ENCODE data around the gene MAST3. TPM values are rescaled to one million over a fixed set of nuclear protein-coding genes. Genes with fewer than 3 reads are reported as not detected.
A peak's percentile ranks its signal among the peaks of the same experiment; 100 is the strongest.

The MAST3 gene
- total and polyA plus RNA-seq, 2 of the 8 experiments (the other 6 are each of a cell fraction or from before 2014, with no cell fraction given), result 3.4 to 9.0 TPM

DNA sequence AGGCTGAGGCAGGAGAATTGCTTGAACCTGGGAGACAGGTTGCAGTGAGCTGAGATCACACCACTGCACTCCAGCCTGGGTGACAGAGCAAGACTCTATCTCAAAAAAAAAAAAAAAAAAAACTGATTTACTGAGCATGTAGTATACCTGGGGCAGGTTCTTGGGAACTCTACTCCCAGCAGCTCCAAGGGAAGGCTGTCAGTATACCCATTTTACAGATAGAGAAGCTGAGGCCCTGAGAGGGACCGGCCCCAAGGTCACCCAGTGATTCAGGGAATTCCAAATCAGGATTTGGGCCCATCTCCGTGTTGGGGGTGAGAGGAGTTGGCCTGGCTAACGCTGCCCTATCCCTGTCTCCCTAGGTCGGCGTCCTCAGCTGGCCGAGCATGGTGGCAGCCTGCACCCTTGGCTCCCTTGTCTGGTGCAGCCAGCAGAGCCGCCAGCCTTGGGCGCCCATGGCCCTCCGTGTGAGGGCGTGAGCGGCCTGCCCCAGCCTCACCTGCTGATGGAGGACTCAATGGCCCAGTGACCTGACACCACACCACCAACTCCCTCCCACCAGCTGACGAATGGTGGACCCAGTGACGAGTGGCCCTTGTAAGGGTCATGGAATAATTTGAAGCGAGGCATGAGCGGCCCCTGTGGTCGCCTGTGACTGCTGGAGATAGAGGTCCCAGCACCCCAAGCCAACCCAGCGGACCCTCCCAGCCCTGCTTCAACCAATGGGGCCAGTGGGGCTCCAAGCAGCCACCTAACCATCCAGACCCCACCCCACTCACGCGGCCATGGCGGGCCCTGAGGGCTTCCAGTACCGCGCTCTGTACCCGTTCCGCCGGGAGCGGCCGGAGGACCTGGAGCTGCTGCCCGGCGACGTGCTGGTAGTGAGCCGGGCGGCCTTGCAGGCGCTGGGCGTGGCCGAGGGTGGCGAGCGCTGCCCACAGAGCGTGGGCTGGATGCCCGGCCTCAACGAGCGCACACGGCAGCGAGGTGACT, 57.8 kb downstream of the MAST3 start:
- FAIRE-seq (no peak), DNase-seq (ENCODE audit: low read depth in 1 of 2, low spot score in 2 of 2) (no peak)
- peaks cover 0 to 10% (median 4%) of the 10 kb centered on the region in 4 experiments; a peak in 2 of 8 replicates for H3K36me3 ChIP-seq (ENCODE audit: control insufficient read depth in 2 of 4, insufficient read depth in 4 of 4, low read length in 3 of 4)
- H3K14ac ChIP-seq (ENCODE audit: insufficient read length), result no peak overlapping the region
- H3K23ac ChIP-seq (ENCODE audit: insufficient read length), result no peak overlapping the region
- POLR2A ChIA-PET (ENCODE audit: partially characterized antibody), result interaction anchor here (0.6 to 1.5 kb wide), 7 partner anchors 11 to 126 kb away, joined by 3 read pairs; partner anchors contain the start of gene JUND
- no peaks in the 10 kb centered on the region; a peak in 1 of 4 replicates for H3K79me2 ChIP-seq (ENCODE audit: control insufficient read depth in 1 of 2, insufficient read depth in 2 of 2, low read length in 2 of 2)
- no peak overlapping the region for H2BK12ac ChIP-seq (ENCODE audit: low read depth, low read length)
- H3K27me3 ChIP-seq (replicated peaks in 1 of 4; ENCODE audit: control insufficient read depth in 3 of 4, extremely low read depth in 1 of 4, insufficient read depth in 3 of 4, low read length in 3 of 4), result no peaks in the 10 kb centered on the region
- CTCF ChIA-PET (ENCODE audit: partially characterized antibody), result interaction anchor here (0.6 to 1.3 kb wide), 9 partner anchors 13 to 881 kb away, joined by 3 to 5 read pairs (median 3); no protein-coding TSS in a partner anchor
- peaks cover 13% of the 10 kb centered on the region for H3K23me2 ChIP-seq (ENCODE audit: low read depth, low read length)
- H4K8ac ChIP-seq (ENCODE audit: extremely low read depth, insufficient read depth, low read length), result no peak overlapping the region
- no peak overlapping the region for H2BK5ac ChIP-seq (ENCODE audit: low read depth, low read length)
- peaks cover 4% of the 10 kb centered on the region; the same call in 1 of the 2 replicates for H3K79me1 ChIP-seq (ENCODE audit: low read depth, low read length)
- H3K4ac ChIP-seq (replicated peaks; ENCODE audit: insufficient read length, low read depth, low read length), result no peak overlapping the region
- H2BK20ac ChIP-seq (ENCODE audit: low read length), result no peak overlapping the region
- H3K9ac ChIP-seq (replicated peaks in 1 of 4; ENCODE audit: extremely low read depth in 1 of 4, low read depth in 3 of 4, low read length in 3 of 4), result 0 out of 7 replicates have a peak overlapping the region, but pooled peaks of 1 of the 4 experiments have one; percentile 15
- no peak overlapping the region for H3K56ac ChIP-seq (replicated peaks; ENCODE audit: insufficient read length, low read depth, low read length)
- no peak overlapping the region for H2BK120ac ChIP-seq (replicated peaks; ENCODE audit: low read depth, low read length)
- H3K4me3 ChIP-seq (ENCODE audit: extremely low read depth in 1 of 4, insufficient read depth in 2 of 4, low read depth in 3 of 4, low read length in 4 of 4), result no peak overlapping the region
- no peaks in the 10 kb centered on the region for H3K9me3 ChIP-seq (ENCODE audit: insufficient read depth in 2 of 2, low read depth in 1 of 2, low read length in 1 of 2)
- no peak overlapping the region for H4K91ac ChIP-seq (replicated peaks; ENCODE audit: insufficient read length, low read length)
- no peak overlapping the region for H3K18ac ChIP-seq (ENCODE audit: extremely low read depth, low read length)
- H2AFZ ChIP-seq (ENCODE audit: low read length), result no peak overlapping the region
- H4K20me1 ChIP-seq (replicated peaks in 1 of 2; ENCODE audit: control insufficient read depth in 1 of 2, insufficient read depth in 2 of 2, low read length in 2 of 2), result peaks cover 7 to 17% of the 10 kb centered on the region in 2 experiments
- H4K5ac ChIP-seq (ENCODE audit: insufficient read length, low read depth, low read length), result no peak overlapping the region
- no peak overlapping the region for H2BK15ac ChIP-seq (ENCODE audit: low read length)
- no peak overlapping the region for H3K27ac ChIP-seq (ENCODE audit: low read depth, low read length)
- no peak overlapping the region for H2AK5ac ChIP-seq (ENCODE audit: low read depth, low read length)
- H3K4me1 ChIP-seq (replicated peaks in 1 of 4; ENCODE audit: control insufficient read depth in 3 of 4, insufficient read depth in 4 of 4, low read length in 3 of 4), result peaks cover 0 to 9% (median 4%) of the 10 kb centered on the region in 4 experiments; a peak in 4 of 7 replicates
- 98% methylated on average over 41 of the region's 43 CpGs; no CpG with 5 or more reads in 1 of the 2 experiments for WGBS, 2 experiments (ENCODE audit: extremely low coverage in 1 of 2, insufficient coverage in 1 of 2, insufficient read length in 1 of 2, insufficient replicate concordance in 2 of 2, low coverage in 1 of 2, low lambda C conversion rate in 2 of 2, missing lambda C conversion rate in 1 of 2)
- H3K4me2 ChIP-seq (ENCODE audit: insufficient read depth in 1 of 2, low read depth in 2 of 2, low read length in 2 of 2), result no peak overlapping the region; a peak in 1 of 4 replicates
- TF ChIP-seq SIX5 (IDR thresholded peaks at IDR 0.05; ENCODE audit: low read depth, low read length) (no peak), SUZ12 (IDR thresholded peaks at IDR 0.05; ENCODE audit: low read length) (no peak), TCF12 (IDR thresholded peaks at IDR 0.05; ENCODE audit: low read depth, low read length) (no peak), SIN3A (conservative IDR thresholded peaks at IDR 0.05 in 1 of 2, IDR thresholded peaks at IDR 0.05 in 1 of 2; ENCODE audit: low read depth in 1 of 2, low read length in 2 of 2) (no peak), TAF7 (optimal IDR thresholded peaks at IDR 0.05; ENCODE audit: borderline replicate concordance, low read depth, low read length) (no peak), RAD21 (IDR thresholded peaks at IDR 0.05 in 1 of 2, conservative IDR thresholded peaks at IDR 0.05 in 1 of 2; ENCODE audit: low read depth in 2 of 2, low read length in 2 of 2) (no peak), SIRT6 (IDR thresholded peaks at IDR 0.05; ENCODE audit: low read length) (no peak), GABPA (IDR thresholded peaks at IDR 0.05; ENCODE audit: borderline replicate concordance, insufficient read depth, low read length) (no peak)
- TF ChIP-seq, protein P1, sequence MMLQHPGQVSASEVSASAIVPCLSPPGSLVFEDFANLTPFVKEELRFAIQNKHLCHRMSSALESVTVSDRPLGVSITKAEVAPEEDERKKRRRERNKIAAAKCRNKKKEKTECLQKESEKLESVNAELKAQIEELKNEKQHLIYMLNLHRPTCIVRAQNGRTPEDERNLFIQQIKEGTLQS (IDR thresholded peaks at IDR 0.05; ENCODE audit: insufficient read depth, low read depth, low read length), result no peak

All from H1 (cell line).